Activated CD8-positive, alpha-beta memory T cell treated with anti-CD3 and anti-CD28 coated beads, Interleukin-2, amount 10 ng/mL, durations not matched to agents 7 days and 5 days (primary cell): ENCODE measurements around the gene SYMPK. TPM values are rescaled to one million over a fixed set of nuclear protein-coding genes. Genes with fewer than 3 reads are reported as not detected.

Source experiments
- ATAC-seq: fragments of 150-1000 bp; cut with Tn5 transposase; one replicate; pipeline ENCODE4 v1.10.0; 2021; ENCODE audit warnings: moderate library complexity
- CTCF ChIA-PET: fragments of 350-600 bp; sonication (Branson Sonifier 250); formaldehyde crosslinking; loops from one replicate; lab custom pipeline; 2021; ENCODE audit warnings: antibody characterized with exemption; lab: Charles Lee
- DNase-seq: peaks from one replicate; pipeline ENCODE4 v3.0.0-alpha.2; 2020
- H3K27ac Mint-ChIP-seq: one replicate; pipeline ENCODE4 v1.8.0; 2021; ENCODE audit warnings: mild to moderate bottlenecking, mixed read lengths
- H3K27me3 Mint-ChIP-seq: one replicate; pipeline ENCODE4 v1.8.0; 2021; ENCODE audit warnings: mixed read lengths
- H3K36me3 Mint-ChIP-seq: one replicate; pipeline ENCODE4 v1.8.0; 2021; ENCODE audit warnings: mild to moderate bottlenecking, mixed read lengths
- H3K4me1 Mint-ChIP-seq: one replicate; pipeline ENCODE4 v1.8.0; 2021; ENCODE audit warnings: mixed read lengths
- H3K4me3 Mint-ChIP-seq: one replicate; pipeline ENCODE4 v1.8.0; 2021; ENCODE audit warnings: mild to moderate bottlenecking, moderate library complexity, mixed read lengths
- H3K9me3 Mint-ChIP-seq: one replicate; pipeline ENCODE4 v1.8.0; 2022; ENCODE audit warnings: low read depth, mixed read lengths
- total RNA-seq, 2 experiments: library from RNA; stranded (reverse); gene quantifications; one replicate each; pipeline ENCODE4 v1.2.3, GENCODE V29; 2021

The SYMPK gene
- total RNA-seq, 2 experiments from 2014 or later = 119 to 125 TPM

GRCh38 chr19:45766296-45766868, 96.6 kb downstream of the SYMPK start:
- DNase-seq (no peak), ATAC-seq (no peak)
- Mint-ChIP-seq H3K36me3 (no peaks in the 10 kb centered on the region), H3K9me3 (no peaks in the 10 kb centered on the region), H3K4me1 (peaks cover 13% of the 10 kb centered on the region), H3K27me3 (peaks cover 21% of the 10 kb centered on the region), H3K4me3 (no peak overlapping the region), H3K27ac (no peak overlapping the region)
- CTCF ChIA-PET = interaction anchor here (1.0 to 4.7 kb wide), 3 partner anchors 33 to 116 kb away, joined by 4 to 28 read pairs (median 10); no protein-coding TSS in a partner anchor

- ATAC-seq = no peak
- CTCF ChIA-PET = interaction anchor here (2.0 to 4.7 kb wide), 2 partner anchors 51 to 116 kb away, joined by 10 to 28 read pairs; no protein-coding TSS in a partner anchor
Measured at GRCh38 chr19:45765702-45766295, 97.1 kb downstream of the SYMPK start.

More at GRCh38 chr19:45765702-45766295, 97.1 kb downstream of the SYMPK start:
- Mint-ChIP-seq H3K27ac (no peak overlapping the region), H3K27me3 (peaks cover 21% of the 10 kb centered on the region), H3K4me3 (no peak overlapping the region), H3K36me3 (no peaks in the 10 kb centered on the region), H3K4me1 (peaks cover 10% of the 10 kb centered on the region), H3K9me3 (no peaks in the 10 kb centered on the region)
- no peak for DNase-seq

Other genes with a start within 250 kb of the SYMPK start
- gene EML2, start 223.8 kb downstream of the SYMPK start, total RNA-seq = 100 to 1,000 TPM; 122 to 128 TPM
- 10 to 100 TPM; 12.1 to 14.7 TPM for gene GIPR, start 194.9 kb downstream of the SYMPK start, total RNA-seq
- gene SNRPD2, start 171.2 kb downstream of the SYMPK start, total RNA-seq = 100 to 1,000 TPM; 602 to 634 TPM
- 10 to 100 TPM in 1 of 2 experiments, 1 to 10 TPM in 1; 9.6 to 12.7 TPM for gene QPCTL, start 170.5 kb downstream of the SYMPK start, total RNA-seq
- 10 to 100 TPM; 33.0 to 37.1 TPM for gene FBXO46, start 132.3 kb downstream of the SYMPK start, total RNA-seq
- not detected for gene MEIOSIN, start 129.7 kb downstream of the SYMPK start, total RNA-seq
- 1 to 10 TPM; 1.5 to 2.8 TPM for gene SIX5, start 93.9 kb downstream of the SYMPK start, total RNA-seq
- gene DMPK, start 80.7 kb downstream of the SYMPK start, total RNA-seq = 10 to 100 TPM; 26.7 to 31.0 TPM
- 10 to 100 TPM; 47.0 to 47.9 TPM for gene DMWD, start 70.3 kb downstream of the SYMPK start, total RNA-seq
- under 1 TPM; 0.19 to 0.23 TPM for gene RSPH6A, start 47.8 kb downstream of the SYMPK start, total RNA-seq
- under 1 TPM in 1 of 2 experiments, not detected in 1; 0.14 TPM for gene FOXA3, start 1.2 kb upstream of the SYMPK start, total RNA-seq
- 10 to 100 TPM; 18.9 to 19.0 TPM for gene IRF2BP1, start 23.0 kb upstream of the SYMPK start, total RNA-seq
- gene MYPOP, start 39.5 kb upstream of the SYMPK start, total RNA-seq = 10 to 100 TPM; 13.0 to 13.8 TPM
- under 1 TPM in 1 of 2 experiments, not detected in 1; 0.18 TPM for gene NANOS2, start 51.6 kb upstream of the SYMPK start, total RNA-seq
- gene NOVA2, start 110.7 kb upstream of the SYMPK start, total RNA-seq = under 1 TPM; 0.02 to 0.18 TPM
- gene CCDC61, start 132.3 kb upstream of the SYMPK start, total RNA-seq = 10 to 100 TPM; 24.4 to 35.1 TPM
- gene PGLYRP1, start 159.9 kb upstream of the SYMPK start, total RNA-seq = not detected
- not detected for gene IGFL4, start 177.9 kb upstream of the SYMPK start, total RNA-seq